T follicular helper cell (primary cell): ENCODE measurements around the gene SETDB2.

Source experiments
- DNase-seq: peaks from one replicate; pipeline ENCODE4 v3.0.0-alpha.2; 2020; ENCODE audit warnings: low read depth

SETDB2 gene

DNA sequence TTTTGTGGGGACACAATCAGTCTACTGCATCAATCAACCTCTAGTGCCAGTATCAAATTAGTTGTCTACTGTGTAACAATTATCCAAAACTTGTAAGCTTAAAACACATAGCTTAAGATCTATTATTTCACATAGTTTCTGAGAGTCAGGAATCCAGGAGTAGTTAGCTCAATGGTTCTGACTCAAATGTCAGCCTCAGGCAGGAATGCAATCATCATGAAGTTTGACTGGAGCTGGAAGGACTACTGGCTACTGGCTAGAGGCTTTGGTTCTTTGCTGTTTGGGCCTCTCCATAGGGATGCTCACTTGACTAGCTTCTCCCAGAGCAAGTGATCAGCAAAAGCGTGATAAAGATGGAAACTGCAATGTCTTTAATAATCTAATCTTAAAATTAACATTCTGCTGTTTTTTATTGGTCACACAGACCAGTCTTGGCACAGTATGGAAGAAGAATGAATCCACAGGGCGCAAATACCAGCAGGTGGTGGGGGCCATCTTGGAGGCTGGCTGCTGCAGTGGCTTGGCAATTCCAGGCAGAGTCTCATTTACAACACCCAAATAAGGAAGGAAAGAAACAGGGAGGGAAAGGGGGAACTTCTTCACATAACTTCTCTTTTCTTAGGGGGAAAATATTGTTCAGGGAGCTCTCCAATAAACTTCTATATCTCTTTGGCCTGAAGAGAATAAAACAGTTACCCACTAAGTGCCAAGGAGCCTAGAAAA, 15.9 kb upstream of the SETDB2 start:
- DNase-seq, result no peak

DNA sequence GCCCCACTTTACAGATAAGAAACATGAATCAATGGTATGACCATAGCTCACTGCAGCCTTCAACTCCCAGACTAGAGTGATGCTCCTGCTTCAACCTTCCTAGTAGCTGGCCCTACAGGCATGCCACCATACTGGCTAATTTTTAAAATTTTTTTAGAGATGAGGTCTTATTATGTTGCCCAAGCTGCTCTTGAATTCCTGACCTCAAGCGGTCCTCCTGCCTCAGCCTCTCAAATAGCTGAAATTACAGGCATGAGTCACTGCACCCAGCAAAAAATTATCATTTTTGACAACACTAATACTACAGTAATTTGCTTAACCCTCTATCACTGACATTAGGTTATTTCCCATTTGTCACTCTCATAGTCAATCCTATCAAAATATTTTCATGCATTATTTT, 15.0 kb upstream of the SETDB2 start:
- DNase-seq, result no peak

DNA sequence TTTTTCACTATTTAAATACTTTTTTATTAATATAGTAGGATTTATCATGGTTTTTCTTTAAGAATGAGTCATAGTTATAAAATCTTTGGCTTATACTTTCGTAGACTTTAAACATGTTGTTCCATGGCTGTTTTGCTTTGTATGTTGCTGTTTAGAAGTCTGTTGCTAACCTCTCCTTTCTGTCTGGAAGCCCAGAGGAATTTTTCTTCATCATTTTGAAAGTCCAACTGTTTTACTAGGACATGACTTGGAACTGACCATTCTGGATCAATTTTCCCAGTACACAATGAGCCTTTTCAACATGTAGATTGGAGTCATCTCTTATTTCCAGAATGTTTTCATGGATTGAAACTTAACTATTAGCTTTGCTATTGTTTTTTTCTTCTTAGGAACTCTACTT, 8.1 kb upstream of the SETDB2 start:
- no peak for DNase-seq

DNA sequence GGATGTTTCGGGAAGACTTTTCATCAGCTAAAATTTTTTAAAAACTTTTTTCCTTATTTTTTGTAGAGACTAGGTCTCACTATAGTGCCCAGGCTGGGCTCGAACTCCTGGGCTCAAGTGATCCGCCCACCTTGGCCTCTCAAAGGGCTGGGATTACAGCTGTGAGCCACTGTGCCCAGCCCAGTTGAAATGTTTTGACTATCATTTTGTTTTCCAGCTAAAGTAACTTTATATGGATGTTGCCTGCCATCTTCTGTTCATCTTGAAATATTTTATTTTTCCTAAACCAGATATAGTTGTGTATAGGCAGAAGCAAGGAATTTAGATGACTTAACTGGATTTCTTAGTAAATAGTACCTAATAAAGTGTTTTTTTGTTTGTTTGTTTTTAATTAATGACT, 7.2 kb upstream of the SETDB2 start:
- DNase-seq, result no peak

DNA sequence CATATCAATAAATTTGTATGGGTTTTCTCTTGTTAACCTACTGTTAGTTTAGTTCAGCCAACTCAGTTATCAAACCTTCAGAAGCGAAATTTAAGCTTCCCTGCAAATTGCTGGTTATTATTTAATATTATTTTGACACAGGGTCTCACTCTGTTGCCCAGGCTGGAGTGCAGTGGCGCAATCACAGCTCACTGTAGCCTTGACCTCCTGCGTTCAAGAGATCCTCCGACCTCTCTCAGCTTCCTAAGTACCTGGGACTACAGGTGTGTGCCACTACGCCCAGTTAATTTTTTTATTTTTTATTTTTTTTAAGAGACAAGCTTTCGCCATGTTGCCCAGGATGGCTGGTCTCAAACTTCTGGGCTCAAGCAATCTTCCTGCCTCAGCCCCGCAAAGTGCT, 6.4 kb upstream of the SETDB2 start:
- DNase-seq, result no peak

DNA sequence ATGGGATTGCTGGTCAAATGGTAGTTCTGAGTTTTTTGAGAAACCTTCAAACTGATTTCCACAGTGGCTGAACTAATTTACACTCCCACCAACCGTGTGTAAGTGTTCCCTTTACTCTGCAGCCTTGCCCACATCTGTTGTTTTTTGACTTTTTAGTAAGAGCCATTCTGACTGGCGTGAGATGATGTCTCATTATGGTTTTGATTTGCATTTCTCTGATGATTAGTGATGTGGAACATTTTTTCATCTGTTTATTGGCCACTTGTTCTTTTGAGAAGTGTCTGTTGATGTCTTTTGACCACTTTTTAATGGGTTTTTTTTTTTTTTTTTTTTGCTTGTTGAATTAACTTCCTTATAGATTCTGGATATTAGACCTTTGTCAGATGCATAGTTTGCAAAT, 4.5 kb upstream of the SETDB2 start:
- DNase-seq, result no peak

DNA sequence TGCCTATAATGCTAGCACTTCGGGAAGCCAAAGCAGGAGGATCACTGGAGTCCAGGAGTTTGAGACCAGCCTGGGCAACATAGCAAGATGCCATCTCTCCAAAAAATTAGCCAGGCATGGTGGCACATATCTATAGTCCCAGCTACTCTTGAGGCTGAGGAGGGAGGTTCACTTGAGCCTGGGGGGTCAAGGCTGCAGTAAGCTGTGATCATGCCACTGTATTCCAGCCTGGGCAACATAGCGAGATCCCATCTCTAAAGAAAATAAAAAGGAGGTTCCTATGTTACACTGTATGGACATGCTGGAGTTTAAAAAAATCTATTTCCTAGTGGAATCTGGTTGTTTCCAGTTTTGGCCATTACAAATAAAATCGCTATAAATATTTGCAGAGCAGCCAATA, 2.8 kb upstream of the SETDB2 start:
- DNase-seq, result no peak

DNA sequence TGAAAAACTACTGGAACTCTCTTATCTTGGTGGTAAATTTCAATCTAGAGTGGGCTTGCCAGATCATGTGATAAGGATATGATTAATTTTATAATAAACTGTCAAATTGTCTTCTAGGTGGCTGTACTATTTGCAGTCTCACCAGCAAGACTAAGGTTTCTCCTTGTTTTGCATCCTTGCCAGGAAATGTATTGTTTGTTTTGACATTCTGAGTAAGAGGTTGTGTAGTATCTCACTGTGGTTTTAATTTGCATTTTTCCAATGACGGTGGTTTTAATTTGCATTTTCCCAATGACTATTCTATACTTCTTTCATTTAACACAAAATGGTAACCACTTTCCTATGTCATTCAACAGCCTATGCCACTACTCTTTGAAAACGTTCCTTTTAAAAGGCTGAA, 2.2 kb upstream of the SETDB2 start:
- no peak for DNase-seq

DNA sequence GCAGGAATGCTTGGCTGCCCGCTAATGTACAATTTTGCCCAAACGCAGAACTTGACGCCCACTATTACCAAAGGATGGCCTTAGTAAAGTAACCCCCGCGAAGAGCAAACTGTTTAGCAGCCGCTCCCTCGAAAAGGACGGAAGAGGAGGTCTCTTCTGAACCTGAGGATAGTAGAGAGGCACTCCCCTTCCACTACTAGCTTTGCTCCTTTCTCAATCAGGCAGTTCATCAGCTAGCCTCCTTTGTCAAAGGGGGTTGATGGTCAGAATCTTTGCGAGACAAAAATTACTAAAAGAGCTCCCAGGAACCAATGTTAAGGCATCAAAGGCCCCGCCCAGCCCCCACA, 744 bp upstream of the SETDB2 start:
- DNase-seq, result no peak

DNA sequence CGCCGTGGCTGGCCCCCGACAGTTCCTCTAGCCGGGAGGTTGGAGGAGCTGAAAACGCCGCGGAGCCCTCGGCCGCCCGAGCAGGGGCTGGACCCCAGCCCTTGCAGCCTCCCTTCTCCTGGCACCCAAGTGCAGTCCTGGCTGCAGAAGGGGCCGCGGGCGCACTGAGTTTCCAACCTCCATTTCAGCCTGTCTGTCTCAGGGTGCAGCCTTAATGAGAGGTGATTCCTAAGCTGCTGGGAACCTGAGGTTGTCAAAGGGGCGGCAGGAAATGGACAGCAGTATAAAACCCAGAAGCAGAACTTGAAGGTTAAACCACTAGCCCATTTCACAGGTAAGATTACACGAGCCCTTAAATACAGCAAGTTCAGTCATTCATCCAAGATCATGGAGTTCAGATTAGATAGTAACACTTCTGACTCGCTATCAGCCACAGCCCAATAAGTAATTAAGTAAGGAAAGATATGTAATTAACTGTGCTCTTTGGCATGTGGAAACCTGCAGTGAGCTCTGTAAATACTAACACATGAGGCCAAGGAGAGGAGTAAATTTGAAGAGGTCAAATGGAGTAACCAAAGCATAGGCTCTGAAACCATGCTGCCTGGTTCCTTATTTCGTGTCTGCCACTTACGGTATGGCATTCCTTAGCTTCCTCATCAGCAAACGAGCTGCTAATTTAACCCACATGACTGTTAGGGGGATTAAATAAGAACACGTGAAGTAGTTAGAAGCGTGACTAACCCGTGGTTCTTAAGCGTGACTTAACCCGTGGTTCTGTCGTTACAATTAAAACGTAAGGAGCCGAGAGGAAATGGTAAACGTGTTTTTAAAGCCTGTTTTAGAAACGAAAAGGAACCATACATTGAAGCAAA, 686 bp downstream of the SETDB2 start:
- DNase-seq, result peak; percentile 12

DNA sequence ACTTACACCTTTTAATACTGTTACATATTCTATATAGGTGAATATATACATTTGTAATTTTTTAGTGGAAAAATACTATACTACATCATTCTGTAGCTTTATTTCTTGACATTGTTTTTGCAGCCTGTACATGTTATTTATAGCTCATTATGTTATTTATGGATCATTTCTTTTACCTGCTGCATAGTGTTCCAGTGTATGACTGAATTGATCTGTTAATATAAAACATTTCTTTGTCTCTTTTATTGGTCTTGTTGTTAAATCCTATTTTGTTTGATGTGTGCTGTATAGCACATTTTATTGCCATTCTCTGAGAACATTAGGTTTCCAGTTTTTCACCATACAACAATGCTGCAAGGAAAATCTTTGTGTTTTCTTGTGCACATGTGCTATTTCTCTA, 2.4 kb downstream of the SETDB2 start:
- no peak for DNase-seq

DNA sequence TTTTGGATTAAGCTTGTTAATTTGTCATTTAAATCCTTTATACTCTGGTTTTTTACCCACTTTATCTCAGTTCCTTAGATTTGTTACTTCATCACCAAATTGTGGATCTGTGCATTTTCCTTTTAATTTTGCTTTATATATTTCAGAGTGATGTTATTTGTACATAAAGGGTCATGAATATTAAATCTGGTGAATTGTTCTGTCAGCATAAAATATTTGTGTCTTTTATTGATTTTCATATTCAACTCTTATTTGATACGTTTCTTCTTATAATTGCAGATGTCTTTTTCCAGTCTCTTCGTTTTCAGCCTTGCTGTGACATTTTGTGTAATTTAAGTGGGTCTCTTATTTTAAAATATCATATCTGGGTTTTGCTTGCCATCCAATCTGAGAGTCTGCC, 4.7 kb downstream of the SETDB2 start:
- no peak for DNase-seq

DNA sequence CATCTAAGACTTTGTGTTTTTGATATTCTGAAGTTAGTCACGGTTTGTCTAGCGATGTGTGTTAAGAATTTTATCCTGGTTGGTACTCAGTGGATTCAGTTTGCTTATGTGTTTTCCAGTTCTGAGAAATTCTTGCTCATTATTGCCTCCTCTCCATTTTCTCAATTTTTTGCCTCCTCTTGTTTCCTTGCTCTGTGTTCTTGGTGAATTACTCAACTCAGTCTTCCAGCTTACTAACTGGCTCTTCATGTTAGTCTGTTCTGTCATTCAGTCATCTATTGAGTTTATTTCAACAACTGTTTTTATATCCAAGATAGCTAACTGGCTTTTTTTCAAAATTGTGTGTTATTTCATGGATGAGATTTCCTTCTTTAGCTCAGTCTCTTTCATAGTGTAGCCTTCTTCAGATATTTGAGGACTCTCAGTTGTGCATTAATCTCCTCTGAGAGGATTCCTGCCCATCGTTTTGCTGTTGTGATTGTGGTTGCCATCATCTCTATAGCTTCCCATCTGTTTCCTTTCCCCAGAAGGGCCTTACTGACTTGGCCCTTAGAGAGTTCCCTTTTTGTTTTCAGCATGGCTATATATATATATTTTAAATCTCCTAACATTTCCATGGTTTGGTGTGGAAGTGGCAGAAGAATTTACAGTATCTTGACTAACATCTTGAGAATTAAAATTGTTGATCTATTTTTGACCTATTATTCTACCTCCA, 6.2 kb downstream of the SETDB2 start:
- DNase-seq, result no peak

DNA sequence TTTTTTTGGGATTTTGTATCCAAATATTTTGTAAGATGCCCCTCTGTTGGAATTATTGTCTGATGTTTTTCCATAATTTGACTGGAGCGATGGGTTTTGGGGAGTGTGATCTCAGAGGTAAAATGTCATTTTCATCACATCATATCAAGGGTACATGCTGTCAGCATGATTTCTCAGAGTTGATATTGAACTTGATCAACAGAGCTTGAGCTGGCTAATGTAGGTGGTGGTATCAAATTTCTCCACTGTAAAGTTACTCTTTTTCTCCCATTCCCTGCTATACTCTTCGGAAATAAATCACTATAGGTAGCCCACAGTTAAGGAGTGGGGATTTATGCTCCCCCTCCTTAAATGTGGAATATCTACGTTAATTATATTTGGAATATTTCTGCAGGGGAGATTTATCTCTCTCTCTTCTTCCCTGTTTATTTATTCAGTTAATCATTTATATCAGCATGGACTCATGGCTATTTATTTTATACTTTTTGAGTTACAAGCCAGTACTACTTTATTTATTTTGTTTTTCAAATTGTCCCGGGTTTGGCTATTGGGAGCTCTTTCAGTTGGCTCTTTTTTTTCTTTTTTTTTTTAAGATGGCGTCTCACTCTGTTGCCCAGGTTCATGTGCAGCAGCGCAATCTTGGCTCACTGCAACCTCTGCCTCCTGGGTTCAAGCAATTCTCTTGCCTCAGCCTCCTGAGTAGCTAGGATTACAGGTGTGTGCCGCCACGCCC, 8.8 kb downstream of the SETDB2 start:
- DNase-seq, result no peak

DNA sequence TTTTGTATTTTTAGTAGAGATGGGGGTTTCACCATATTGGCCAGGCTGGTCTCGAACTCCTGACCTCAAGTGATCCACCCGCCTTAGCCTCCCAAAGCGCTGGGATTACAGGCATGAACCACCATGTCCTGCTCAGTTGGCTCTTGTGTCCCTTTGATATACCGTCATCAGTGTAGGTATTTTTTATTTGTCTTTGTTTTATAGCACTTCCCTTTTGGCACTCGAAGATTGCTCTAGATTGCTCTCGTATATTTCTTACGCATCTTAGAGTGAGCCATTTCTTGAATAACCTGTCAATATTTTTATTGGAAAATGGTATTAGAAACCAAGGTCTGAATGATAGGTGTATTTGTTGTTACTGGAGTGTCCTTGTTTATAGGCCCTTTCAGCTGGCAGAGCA, 9.4 kb downstream of the SETDB2 start:
- DNase-seq, result no peak

DNA sequence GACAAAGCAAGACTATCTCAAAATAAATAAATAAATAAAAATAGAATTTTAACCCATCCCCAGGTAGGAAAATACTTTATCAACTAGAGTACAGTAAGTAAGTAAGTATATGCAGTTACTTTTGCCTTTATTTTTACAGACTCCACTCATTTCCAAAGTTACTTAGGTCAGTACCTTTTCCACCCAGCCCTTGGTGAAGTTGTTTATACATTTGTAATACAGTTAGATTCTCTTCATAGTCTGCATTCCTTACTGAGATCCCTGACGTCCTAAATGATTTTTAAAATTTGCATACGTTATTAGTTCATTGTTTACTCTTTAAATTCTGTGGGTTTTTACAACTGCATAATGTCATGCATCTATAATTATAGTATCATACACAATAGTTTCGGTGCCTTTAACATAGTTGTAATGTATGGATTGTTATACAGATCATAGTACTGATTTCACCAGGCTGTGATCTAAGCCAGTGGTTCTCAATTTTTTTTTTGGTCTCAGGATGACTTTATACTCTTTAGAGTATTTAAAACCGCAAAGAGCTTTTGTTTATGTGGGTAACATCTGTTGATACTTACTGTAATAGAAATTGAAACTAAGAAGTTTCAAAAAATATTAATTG, 10.4 kb downstream of the SETDB2 start:
- DNase-seq, result no peak

DNA sequence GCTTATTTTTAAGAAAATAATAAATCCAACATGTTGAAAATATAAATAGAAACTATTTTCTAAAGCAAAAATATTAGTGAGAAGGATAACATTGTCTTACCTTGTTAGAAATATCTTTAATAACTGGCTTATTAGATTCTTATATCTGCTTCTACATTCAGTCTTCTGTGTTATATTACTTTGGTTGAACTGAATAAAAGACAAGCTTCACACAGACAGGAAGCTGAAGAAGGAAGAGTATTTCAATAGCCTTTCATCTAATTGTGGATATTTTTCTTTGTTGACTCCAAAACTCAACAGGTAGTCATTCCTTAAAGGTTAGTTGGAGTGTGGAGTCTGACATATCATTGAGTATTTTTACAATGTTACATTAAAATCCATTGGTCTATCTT, 10.9 kb downstream of the SETDB2 start:
- no peak for DNase-seq

DNA sequence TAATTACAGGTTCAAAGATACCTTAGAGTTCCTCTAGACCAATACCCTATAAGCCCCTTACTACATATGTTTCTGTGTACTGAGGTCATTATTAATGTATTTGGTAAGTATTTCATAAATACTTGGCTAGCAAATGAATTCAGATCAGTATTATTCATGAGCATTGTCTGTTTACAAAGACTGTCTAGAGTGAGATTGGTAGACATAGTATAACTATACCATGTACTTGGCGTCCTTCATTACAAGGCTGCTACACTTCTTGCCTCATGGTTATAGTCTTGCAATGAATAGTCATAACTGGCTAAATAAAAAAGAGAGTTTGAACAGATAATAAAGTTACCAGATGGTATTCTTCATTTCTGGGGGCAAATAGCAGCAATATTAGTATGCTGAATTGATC, 12.1 kb downstream of the SETDB2 start:
- no peak for DNase-seq

DNA sequence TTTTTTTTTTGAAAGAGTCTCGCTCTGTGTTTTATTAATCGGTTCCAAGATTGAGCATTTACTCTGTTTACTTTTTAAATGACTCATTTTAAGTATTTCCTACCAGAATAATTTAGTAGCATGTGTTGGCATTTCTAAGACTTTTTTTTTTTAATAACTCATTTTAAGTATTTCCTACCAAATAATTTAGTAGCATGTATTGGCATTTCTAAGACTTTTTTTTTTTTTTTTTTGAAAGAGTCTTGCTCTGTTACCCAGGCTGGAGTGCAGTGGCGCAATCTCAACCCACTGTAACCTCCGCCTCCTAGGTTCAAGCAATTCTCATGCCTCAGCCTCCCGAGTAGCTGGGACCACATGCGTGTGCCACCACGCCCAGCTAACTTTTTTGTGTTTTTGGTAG, 13.1 kb downstream of the SETDB2 start:
- DNase-seq, result no peak

DNA sequence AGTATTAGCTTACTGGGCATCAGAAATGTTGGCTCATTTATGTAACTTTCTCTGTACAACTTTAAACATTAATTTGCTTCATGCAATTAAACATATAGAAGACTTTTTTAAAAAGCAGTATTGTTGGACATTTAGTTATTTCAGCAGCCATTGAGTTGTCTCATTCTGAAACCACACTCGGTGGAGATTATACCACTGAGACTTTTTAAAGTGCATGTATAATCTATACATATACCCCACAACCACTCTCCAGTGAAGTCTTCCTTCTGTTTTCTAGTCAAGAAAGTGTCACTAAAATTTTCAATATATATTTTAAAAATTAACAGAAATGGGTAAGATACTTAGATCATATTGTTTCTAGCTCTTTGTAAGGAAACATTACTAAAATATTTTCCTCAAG, 15.5 kb downstream of the SETDB2 start:
- no peak for DNase-seq

DNA sequence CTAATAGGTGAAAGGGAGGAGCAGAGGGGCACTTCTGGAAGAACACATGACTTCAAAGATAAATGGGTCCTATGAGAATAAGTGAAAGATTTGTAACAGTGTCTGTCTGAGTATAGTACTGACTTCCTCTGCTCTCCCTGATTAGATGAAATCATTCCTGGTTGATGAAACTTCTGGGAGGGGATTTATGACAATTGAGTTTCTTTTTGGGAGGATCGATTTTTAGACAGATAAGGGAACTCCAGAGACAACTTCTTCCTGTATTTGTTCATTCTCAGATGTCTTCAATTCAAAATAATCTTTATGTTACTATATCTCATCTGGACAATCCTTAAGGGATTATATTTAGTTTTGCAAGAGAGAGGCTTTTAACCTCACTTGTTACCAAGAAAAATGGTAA, 20.0 kb downstream of the SETDB2 start:
- DNase-seq, result no peak
